ENCODE results near the gene MMP14. TPM values are rescaled to one million over a fixed set of nuclear protein-coding genes. Genes with fewer than 3 reads are reported as not detected.
A peak's percentile ranks its signal among the peaks of the same experiment; 100 is the strongest.

MMP14 gene
- total RNA-seq, 1 donor from 2014 or later, result 73.3 TPM

DNA sequence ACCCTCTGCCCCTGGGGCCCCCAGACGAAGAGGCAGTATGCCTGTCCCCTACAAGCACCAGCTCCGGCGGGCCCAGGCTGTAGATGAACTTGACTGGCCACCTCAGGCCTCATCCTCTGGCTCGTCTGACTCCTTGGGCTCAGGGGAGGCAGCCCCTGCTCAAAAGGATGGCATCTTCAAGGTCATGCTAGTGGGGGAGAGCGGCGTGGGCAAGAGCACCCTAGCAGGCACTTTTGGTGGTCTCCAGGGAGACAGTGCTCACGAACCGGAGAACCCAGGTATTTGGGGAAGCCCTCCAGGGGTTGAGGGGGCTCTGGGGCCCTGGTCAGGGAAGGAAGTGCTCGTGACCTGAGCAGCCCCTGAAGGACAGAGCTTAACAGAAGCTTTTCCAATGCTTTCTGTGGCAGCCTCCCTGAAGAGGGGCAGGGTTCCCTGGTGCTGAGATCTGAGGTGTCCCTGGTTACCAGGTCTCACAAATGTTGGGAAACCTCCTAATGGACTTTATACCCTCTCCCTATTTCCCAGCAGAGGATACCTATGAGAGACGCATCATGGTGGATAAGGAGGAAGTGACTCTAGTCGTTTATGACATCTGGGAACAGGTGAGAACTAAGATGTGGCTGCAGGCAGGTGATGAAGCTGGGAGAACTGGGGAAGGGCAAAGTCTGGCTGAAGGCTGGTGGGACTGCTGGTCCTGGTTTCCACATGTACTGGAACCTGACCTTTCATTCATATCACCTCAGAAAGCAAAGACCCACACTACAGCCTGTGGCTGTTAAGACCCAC, 48.5 kb downstream of the MMP14 start:
- no peak for DNase-seq

DNA sequence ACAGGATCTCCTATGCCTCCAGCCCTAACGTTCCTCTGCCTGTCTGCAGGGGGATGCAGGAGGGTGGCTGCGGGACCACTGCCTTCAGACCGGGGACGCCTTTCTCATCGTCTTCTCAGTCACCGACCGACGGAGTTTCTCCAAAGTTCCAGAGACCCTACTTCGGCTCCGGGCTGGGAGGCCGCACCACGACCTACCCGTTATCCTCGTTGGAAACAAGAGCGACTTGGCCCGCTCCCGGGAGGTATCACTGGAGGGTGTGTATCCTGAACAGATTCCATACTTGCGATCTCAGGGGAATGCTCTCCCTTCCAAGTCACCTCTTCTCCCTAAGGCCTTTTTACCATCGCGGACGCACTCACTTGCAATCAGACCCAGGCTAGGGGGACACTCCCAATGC, 49.6 kb downstream of the MMP14 start:
- DNase-seq, result no peak

DNA sequence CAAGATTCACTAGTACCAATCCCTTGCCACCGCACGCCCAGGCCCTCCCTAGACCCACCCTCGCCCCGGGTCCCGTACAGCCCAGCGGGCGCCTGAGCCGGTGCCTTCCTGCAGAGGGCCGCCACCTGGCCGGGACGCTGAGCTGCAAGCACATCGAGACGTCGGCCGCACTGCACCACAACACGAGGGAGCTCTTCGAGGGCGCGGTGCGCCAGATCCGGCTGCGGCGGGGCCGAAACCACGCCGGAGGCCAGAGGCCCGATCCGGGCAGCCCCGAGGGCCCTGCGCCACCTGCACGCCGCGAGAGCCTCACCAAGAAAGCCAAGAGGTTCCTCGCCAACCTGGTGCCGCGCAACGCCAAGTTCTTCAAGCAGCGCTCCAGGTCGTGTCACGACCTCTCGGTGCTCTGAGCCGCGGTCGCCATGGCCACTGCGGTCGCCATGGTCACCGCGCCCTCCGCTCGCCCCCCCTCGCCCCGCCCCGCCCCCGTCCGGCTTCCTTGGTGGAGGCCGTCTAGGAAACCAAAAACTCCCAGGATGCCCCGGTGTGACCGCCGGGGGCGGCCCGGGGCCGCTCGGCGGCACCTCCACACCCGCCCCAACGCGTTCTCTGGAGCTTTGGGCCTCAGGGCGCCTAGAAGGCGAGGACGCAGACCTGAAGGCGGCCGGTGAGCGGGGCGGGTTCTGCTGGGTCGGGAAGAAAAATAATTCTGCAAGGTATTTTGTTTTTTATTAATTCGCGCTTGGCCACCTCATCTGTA, 50.3 kb downstream of the MMP14 start:
- peak; percentile 62 for DNase-seq

DNA sequence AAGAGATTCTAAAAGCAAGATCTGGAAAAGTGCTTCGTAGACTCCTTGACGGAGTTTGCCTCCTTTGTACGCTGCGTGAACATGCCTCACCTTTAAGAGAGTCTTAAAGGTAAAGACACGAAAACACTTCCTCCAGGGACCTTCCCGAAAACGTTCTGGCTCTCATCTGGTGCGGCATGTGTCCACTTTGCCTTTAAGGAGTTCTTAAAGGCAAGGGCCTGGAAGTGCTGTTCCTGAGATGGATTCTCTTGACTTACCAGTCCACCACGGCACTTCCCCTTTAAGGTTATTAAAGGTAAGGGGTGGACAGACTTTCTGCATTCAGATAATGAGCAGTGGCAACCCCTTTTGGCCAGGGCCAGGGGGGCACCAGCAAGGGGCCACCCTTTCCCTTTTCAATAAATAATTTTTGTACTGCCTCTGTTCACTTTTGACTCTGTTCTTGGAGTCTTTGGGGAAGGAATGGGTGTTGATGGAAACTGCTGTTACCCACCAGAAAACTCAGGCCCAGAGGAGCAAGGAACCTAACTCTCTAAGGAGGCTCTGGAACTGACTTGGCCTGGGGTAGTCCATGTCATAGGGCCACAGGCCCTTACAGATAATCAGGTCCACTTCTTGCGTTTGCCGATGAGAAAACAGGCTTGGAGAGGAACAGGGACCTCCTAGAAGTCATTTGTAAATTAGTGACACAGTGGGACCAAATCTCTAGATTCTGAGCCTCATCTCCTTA, 51.0 kb downstream of the MMP14 start:
- DNase-seq, result peak; percentile 26

DNA sequence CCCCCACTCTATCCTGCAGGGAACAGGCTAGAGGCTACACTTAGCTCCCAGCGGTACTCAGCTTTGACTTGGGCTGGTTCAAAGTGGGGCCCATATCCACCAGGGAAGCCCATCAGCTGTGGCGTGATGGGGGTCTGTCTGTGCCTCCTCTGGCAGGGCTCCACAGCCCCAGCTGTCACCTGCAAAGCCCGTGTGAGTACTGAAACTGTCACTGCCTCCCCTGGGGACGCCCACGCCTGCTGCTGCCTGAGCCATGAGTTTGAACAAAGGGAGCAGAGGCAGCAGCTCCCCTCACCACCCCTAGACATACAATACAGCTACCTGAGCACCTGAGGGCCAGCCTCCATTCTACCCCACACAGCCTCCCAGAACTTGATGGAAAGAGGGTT, 51.6 kb downstream of the MMP14 start:
- DNase-seq, result no peak

DNA sequence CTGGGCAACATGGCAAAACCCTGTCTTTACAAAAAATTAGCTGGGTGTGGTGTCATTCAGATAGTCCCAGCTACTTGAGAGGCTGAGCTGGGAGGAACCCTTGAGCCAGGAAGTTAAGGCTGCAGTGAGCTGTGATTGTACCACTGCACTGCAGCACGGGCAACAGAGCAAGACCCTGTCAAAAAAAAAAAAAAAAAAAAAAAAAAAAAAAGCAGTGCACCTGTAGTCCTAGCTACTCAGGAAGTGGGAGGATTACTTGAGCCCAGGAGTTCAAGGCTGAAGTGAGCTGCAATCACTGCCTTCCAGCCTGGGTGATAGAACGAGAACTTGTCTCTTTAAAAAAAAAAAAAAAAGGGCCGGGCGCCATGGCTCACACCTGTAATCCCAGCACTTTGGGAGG, 52.3 kb downstream of the MMP14 start:
- no peak for DNase-seq

DNA sequence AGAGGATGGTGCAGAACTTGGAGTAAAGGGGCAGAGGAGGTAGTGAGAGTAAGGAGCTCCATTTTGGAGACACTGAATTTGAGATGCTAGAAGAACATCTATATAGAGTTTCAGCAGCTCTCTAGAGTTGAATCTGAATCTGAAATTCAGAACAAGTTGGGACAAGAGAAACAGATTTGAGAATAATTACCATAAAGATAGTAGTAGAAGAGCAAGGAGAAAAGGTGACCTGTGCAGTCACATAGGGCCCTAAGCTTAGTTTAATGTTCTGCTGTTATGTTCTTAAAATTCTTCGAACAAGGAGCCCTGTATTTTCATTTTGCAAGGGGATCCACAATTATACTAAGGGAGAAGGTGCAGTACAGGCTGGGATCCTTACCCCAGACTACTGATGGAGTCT, 54.0 kb downstream of the MMP14 start:
- DNase-seq, result no peak

DNA sequence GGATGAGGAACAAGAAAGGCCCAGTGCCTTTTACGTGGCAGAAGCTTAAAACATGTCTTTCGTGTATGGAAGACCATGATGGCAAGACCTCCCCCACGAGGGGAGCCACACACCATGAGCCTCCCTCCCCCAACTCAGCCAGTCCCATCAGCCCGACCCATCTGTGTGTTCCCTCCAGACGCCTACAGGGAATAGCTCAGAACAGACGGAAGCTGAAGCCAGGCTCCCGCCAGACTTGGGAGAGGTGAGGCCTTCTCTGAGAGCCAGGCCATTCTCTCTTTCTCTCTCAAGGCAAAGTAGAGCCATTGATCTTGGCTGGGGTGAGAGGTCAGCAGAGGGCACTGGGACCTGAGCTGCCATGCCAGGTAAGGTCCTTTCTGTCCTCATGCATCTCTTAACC, 56.1 kb downstream of the MMP14 start:
- no peak for DNase-seq

DNA sequence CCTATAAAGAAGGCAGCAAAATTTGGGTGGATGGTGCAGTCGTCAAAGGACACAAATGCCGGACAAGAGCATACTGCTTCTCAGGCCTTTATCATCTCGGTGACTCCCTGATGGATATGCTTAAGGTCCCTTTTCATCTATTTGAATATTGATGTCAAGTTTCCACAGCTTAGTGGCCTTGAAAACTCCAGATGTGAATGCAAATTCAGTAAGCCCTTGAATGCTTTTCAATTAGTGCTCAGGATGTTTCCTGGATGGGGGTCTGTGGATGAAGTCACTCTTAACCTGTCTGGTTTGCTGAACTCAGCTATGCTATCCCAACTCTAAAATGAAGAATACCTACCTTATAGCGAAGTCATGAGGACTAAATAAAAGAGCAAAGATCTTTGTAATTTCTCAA, 57.3 kb downstream of the MMP14 start:
- DNase-seq, result no peak

DNA sequence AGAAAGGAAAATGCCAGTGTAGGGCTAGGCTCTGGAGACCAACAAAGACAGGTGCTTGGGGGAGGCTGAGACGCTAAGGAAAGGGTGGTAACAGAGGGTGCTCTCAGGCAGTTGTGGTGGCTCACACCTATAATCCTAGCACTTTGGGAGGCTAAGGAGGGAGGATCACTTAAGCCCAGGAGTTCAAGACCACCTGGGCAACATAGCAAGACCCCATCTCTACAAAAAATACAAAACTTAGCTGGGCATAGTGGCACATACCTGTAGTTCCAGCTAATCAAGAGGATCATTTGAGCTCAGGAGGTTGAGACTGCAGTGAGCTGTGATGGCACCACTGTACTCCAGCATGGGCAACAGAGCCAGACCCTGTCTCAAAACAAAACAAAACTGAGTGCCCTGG, 59.0 kb downstream of the MMP14 start:
- DNase-seq, result no peak

DNA sequence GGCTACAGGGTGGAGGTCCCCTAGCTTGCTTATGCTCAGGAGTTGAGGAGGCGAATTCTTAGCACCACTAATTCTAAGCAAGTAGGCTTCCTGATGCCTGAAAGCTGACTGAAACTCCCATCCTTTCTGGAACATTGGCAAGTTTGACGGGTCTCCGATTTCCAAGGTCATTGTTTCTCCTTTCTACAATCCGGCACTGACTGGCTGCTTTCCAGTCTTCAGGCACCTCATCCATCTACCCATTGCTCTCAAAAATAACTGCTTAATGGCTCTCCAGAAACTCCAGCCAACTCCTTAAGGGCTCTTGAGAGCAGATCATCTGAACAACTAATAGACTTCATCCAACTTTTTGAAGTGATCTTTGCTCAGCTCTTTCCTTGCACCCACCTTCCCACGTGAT, 60.0 kb downstream of the MMP14 start:
- DNase-seq, result no peak

DNA sequence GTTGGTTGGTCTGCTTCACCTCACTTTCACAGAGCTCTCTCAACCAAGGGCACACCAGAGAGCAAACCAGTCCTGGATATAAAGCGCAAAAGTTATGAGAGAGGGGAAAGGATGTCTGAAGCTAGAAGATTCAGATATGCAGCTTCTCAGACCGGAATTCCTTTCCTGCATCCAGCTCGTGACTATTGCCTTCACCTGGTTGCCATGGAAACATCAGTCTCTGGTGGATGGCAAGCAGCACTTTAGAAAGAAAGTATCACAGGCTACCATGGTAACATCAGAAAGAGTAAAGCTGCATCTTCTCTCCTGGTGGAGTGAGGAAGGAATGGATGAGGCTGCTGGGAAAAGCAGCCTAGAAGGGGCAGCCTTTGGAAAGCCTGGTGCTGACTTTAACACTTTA, 60.4 kb downstream of the MMP14 start:
- DNase-seq, result no peak

DNA sequence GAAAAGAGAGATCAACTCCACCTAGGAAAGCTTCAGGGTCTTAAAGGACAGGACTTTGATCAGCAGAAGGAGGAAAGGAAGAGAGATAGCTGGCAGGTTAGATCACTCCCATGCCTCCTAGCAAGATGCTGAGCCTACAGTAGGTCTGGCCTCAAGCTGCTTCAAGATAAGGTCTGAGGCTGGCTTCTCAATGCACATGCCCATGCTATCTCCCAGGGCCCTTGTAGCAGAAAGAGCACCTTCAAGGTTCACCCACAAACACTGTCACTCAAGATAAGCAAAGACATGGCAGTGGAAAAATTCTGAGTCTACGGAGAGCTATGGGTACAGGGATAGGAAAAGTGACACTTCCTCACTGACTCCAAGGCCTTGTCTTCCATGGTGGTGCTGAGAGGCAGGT, 61.0 kb downstream of the MMP14 start:
- no peak for DNase-seq

Other genes starting within 250 kb of the MMP14 start
- gene DAD1, start 247.4 kb upstream of the MMP14 start, total RNA-seq, result 270 and 389 TPM in 2 replicates
- gene ABHD4, start 238.3 kb upstream of the MMP14 start, total RNA-seq, result 14.3 and 19.3 TPM in 2 replicates
- not detected in 2 replicates for gene OR6J1, start 192.2 kb upstream of the MMP14 start, total RNA-seq
- 48.8 and 70.6 TPM in 2 replicates for gene OXA1L, start 69.9 kb upstream of the MMP14 start, total RNA-seq
- 4.8 and 8.3 TPM in 2 replicates for gene SLC7A7, start 21.1 kb upstream of the MMP14 start, total RNA-seq
- 30.1 and 38.1 TPM in 2 replicates for gene MRPL52, start 6.7 kb upstream of the MMP14 start, total RNA-seq
- gene LRP10, start 35.2 kb downstream of the MMP14 start, total RNA-seq, result 59.4 and 126 TPM in 2 replicates
- gene REM2, start 46.6 kb downstream of the MMP14 start, total RNA-seq, result 0.09 TPM in 1 of 2 replicates, not detected in the other
- 56.3 and 116 TPM in 2 replicates for gene RBM23, start 82.6 kb downstream of the MMP14 start, total RNA-seq
- gene PRMT5, start 92.8 kb downstream of the MMP14 start, total RNA-seq, result 40.0 and 48.1 TPM in 2 replicates
- gene HAUS4, start 120.5 kb downstream of the MMP14 start, total RNA-seq, result 39.8 and 46.3 TPM in 2 replicates
- 49.3 and 80.8 TPM in 2 replicates for gene AJUBA, start 146.0 kb downstream of the MMP14 start, total RNA-seq
- 6.8 and 10.6 TPM in 2 replicates for gene C14orf93, start 173.6 kb downstream of the MMP14 start, total RNA-seq
- gene PSMB5, start 198.3 kb downstream of the MMP14 start, total RNA-seq, result 271 and 319 TPM in 2 replicates
- gene PSMB11, start 205.6 kb downstream of the MMP14 start, total RNA-seq, result not detected in 2 replicates
- gene CDH24, start 220.9 kb downstream of the MMP14 start, total RNA-seq, result 7.5 and 16.3 TPM in 2 replicates